ENCODE measurements around the gene FMO3.

- TF ChIP-seq CTCF (optimal IDR thresholded peaks at IDR 0.05 in 1 of 3, IDR thresholded peaks at IDR 0.05 in 1 of 3, conservative IDR thresholded peaks at IDR 0.05 in 1 of 3; ENCODE audit: extremely low read depth in 1 of 3, insufficient read depth in 2 of 3, low read length in 3 of 3) (no peak), EZH2 (IDR thresholded peaks at IDR 0.05; ENCODE audit: low read length) (no peak)
Measured at GRCh38 chr1:171138980-171139379, 48.3 kb downstream of the FMO3 start.

All from keratinocyte (primary cell).